Osteocyte (in vitro differentiated cells): Measurements from ENCODE around the gene MAP4K4. TPM values are rescaled to one million over a fixed set of nuclear protein-coding genes. Genes with fewer than 3 reads are reported as not detected.

Experiments
- DNase-seq: peaks from one replicate; pipeline ENCODE4 v3.0.0; 2021; ENCODE audit warnings: mixed read lengths; ENCODE audit not compliant: unreplicated experiment; ENCODE audit errors: extremely low spot score
- H3K27ac Mint-ChIP-seq: one replicate; pipeline ENCODE4 v1.8.0; 2021; ENCODE audit warnings: mild to moderate bottlenecking, mixed read lengths; ENCODE audit not compliant: unreplicated experiment
- H3K27me3 Mint-ChIP-seq: one replicate; pipeline ENCODE4 v1.8.0; 2021; ENCODE audit warnings: mixed read lengths; ENCODE audit not compliant: unreplicated experiment
- H3K36me3 Mint-ChIP-seq: one replicate; pipeline ENCODE4 v1.8.0; 2021; ENCODE audit warnings: mixed read lengths; ENCODE audit not compliant: unreplicated experiment
- H3K4me1 Mint-ChIP-seq: one replicate; pipeline ENCODE4 v1.8.0; 2021; ENCODE audit warnings: mixed read lengths; ENCODE audit not compliant: unreplicated experiment
- H3K4me3 Mint-ChIP-seq: one replicate; pipeline ENCODE4 v1.8.0; 2021; ENCODE audit warnings: mild to moderate bottlenecking, moderate library complexity, mixed read lengths; ENCODE audit not compliant: unreplicated experiment
- H3K9me3 Mint-ChIP-seq: one replicate; pipeline ENCODE4 v1.8.0; 2021; ENCODE audit warnings: mixed read lengths; ENCODE audit not compliant: unreplicated experiment
- CTCF ChIP-seq: fragments of 200-600 bp; sonication (generic); IDR thresholded peaks from 2 replicates; pipeline ENCODE4 v1.5.0; 2021; ENCODE audit warnings: antibody characterized with exemption, mild to moderate bottlenecking, moderate library complexity
- total RNA-seq: library from RNA; stranded (reverse); gene quantifications from 2 replicates; pipeline ENCODE4 v1.2.1, GENCODE V29; 2021

Gene MAP4K4
- total RNA-seq, 1 donor from 2014 or later, result 126 TPM

GRCh38 chr2:101858910-101859309, 161.4 kb downstream of the MAP4K4 start:
- peaks cover 1% of the 10 kb centered on the region for H3K4me1 Mint-ChIP-seq
- H3K4me3 Mint-ChIP-seq, result no peak overlapping the region
- peaks cover 57% of the 10 kb centered on the region for H3K36me3 Mint-ChIP-seq
- TF ChIP-seq CTCF, result no peak
- H3K27ac Mint-ChIP-seq, result no peak overlapping the region
- DNase-seq, result no peak
- no peaks in the 10 kb centered on the region for H3K27me3 Mint-ChIP-seq
- H3K9me3 Mint-ChIP-seq, result no peaks in the 10 kb centered on the region

- Mint-ChIP-seq H3K27ac (no peak overlapping the region), H3K9me3 (no peaks in the 10 kb centered on the region), H3K4me1 (peaks cover 1% of the 10 kb centered on the region), H3K4me3 (no peak overlapping the region), H3K36me3 (peaks cover 52% of the 10 kb centered on the region), H3K27me3 (no peaks in the 10 kb centered on the region)
- TF ChIP-seq CTCF, result no peak
- no peak for DNase-seq
These were observed 162.1 kb downstream of the MAP4K4 start for GRCh38 chr2:101859604-101860003.

- Mint-ChIP-seq H3K27ac (no peak overlapping the region), H3K27me3 (no peaks in the 10 kb centered on the region), H3K9me3 (no peaks in the 10 kb centered on the region), H3K36me3 (peaks cover 56% of the 10 kb centered on the region), H3K4me1 (peaks cover 1% of the 10 kb centered on the region), H3K4me3 (no peak overlapping the region)
- DNase-seq, result no peak
- TF ChIP-seq CTCF, result no peak
These were observed 162.7 kb downstream of the MAP4K4 start for GRCh38 chr2:101860157-101860556.

- H3K4me1 Mint-ChIP-seq, result peaks cover 1% of the 10 kb centered on the region
- no peaks in the 10 kb centered on the region for H3K9me3 Mint-ChIP-seq
- H3K36me3 Mint-ChIP-seq, result peaks cover 52% of the 10 kb centered on the region
- H3K27me3 Mint-ChIP-seq, result no peaks in the 10 kb centered on the region
- no peak overlapping the region for H3K27ac Mint-ChIP-seq
- DNase-seq, result no peak
- H3K4me3 Mint-ChIP-seq, result no peak overlapping the region
- no peak for TF ChIP-seq CTCF
These were observed 163.3 kb downstream of the MAP4K4 start for GRCh38 chr2:101860782-101861181.

- DNase-seq, result no peak
- Mint-ChIP-seq H3K27me3 (no peaks in the 10 kb centered on the region), H3K4me3 (no peak overlapping the region), H3K4me1 (peaks cover 1% of the 10 kb centered on the region), H3K9me3 (no peaks in the 10 kb centered on the region), H3K27ac (no peak overlapping the region), H3K36me3 (peaks cover 52% of the 10 kb centered on the region)
- no peak for TF ChIP-seq CTCF
These were observed 163.9 kb downstream of the MAP4K4 start for GRCh38 chr2:101861382-101861781.
